NCI-H1048 (cell line): ENCODE measurements around the gene ARHGEF7.

Experiments used
- DNase-seq: peaks from one replicate; lab custom pipeline; 2025; lab: John Stamatoyannopoulos, UW

The ARHGEF7 gene

GRCh38 chr13:111325146-111325890 lies 210.2 kb downstream of the ARHGEF7 start:
- no peak for DNase-seq

DNA sequence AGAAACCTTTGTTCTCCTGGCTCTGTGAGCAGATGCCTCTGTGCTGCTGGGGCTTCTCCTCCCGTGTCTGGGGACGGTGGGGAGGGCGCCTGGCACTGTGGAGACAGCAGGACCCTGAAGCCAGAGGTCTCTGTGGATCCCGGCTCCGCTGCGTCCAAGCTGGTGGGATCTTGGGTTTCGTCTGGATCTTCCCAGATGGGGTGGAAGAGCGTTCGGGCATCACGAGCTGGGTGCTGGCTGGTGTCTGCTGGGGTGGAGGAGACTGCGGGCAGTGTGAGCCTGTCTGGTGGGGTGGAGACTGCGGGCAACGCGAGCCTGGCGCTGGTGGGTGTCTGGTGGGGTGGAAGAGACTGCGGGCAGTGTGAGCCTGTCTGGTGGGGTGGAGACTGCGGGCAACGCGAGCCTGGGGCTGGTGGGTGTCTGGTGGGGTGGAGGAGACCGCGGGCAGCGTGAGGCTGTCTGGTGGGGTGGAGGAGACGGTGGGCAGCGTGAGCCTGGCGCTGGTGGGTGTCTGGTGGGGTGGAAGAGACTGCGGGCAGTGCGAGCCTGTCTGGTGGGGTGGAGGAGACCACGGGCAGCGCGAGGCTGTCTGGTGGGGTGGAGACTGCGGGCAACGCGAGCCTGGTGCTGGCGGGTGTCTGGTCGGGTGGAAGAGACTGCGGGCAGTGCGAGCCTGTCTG lies 211.0 kb downstream of the ARHGEF7 start:
- DNase-seq: no peak

DNA sequence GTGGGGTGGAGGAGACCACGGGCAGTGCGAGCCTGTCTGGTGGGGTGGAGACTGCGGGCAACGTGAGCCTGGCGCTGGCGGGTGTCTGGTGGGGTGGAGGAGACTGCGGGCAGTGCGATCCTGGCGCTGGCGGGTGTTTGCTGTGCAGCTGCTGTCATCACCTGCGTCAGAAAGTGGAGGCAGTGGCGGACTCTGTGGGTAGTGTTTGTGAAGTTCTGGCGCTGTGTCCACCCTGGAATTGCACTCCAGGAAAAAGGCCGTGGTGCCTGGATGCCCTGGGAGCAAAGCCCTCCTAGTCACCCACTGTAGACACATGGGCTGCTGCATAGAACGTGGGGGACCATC lies 211.5 kb downstream of the ARHGEF7 start:
- DNase-seq: no peak

GRCh38 chr13:111326981-111327642 lies 212.0 kb downstream of the ARHGEF7 start:
- DNase-seq: no peak

DNA sequence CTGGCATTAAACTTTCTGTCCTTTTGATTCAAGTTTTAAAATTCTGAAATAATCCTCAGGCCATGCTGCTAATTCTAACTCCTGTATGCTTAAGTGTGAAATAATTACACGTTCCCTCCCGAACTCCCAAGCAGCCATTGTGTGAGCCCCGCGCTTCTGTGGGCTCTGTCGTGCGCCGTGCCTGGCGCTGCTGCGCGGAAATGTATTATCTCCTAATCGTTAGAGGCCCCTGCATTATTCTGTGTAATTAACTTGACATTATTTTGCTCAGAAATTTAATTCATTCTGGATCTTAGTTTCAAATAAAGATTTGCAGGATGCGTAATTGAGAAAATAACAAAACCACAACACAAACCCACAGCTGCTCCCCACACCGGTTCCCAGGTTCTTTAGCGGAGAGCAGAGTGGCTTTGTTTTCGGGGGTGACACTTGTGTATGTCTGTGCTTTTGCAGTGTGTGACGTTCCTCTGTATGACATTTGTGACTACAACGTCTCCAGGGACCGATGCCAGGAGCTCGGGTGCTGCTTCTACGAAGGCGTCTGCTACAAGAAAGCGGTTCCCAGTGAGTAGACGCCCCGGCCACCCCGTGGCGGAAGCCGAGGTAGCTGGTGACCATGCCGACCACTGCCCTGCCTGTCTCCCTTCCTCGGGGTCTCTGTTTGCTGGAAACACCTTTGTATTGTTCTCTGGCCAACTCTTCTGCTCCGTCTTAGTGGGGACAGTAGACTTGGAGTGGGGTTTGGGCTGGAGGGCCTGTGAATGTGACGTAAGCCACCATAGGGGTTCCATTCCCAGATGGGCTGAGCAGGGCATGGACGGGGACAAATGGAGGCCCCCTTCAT lies 212.8 kb downstream of the ARHGEF7 start:
- no peak for DNase-seq

DNA sequence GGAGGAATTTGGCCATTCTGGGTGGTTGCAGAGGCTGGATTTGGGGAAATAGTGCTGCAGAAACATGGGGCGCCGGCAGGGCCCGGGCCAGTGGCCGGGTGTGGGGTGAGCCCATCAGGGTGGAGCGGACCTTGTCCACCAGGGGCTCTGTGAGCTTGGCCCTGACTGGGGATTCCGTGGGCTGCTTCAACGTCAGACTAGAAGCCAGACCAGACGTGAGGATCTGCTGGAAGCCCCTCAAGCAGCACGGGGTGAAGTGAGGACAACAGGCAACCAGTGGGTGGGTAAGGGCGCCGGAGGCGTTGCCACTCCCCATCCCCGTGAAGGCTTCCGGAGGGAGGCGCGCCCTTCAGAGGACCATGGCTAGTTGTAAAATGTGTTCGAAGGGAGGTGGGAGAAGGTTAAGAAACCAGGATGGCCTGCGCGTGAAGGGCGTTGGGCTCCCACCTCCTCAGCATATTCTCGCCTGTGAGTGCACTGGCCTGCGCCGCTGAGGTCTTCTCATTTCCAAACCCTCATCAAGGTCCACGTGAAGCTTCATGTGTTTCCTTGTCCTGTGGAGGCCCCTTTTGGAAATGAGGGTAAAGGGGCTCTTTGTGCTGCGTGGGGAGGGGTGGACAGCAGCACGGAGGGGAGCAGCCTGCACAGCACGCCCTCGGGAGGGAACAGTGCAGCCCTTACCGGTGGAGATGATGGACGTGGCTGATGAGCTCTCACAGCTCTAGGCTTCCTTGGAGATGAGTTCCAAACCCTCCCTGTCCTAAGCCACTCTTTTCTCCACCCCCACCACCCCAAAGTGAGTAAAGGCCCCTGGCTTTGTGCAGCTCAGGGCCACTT lies 213.7 kb downstream of the ARHGEF7 start:
- DNase-seq: no peak

GRCh38 chr13:111329641-111330040 lies 214.5 kb downstream of the ARHGEF7 start:
- DNase-seq: no peak

GRCh38 chr13:111330066-111330610 lies 215.0 kb downstream of the ARHGEF7 start:
- DNase-seq: no peak

DNA sequence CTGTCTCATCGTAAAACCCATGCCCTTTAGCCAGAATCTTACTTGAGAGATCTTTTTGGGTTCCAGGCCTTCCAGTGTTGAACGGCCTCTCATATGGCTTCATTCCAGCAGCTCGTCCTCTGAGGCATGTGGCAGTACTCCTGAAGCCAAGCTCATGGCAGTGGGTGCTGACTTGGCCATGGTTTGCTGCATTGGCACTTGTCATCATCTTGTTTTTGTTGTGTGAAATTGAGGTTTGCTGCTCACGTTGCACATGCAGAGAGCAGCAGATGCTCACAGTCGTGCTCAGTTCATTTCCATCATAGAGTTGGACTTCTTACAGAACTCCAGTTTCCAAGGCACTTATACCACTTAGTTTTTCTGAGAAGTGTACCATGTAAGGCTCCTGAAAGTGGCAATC lies 220.2 kb downstream of the ARHGEF7 start:
- DNase-seq: no peak

GRCh38 chr13:111336666-111337065 lies 221.6 kb downstream of the ARHGEF7 start:
- no peak for DNase-seq

DNA sequence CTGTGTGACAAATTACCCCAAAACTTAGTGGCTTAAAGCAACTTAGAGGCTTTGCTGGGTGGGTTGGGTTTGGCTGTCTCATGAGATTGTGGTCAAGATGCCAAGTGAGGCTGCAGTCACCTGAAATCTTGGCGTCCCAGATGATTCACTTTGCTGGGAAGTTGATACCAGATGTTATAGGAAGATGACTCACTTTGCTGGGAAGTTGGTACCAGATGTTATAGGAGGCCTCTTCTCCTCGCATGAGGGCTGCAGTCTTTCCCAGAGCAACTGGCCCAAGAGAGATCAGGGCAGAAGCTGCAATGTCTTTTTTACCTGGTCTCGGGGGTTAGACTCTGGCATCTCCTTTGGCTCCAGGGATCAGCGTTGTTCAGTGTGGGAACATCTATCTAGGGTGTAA lies 222.1 kb downstream of the ARHGEF7 start:
- DNase-seq: no peak

- no peak for DNase-seq
Measured at GRCh38 chr13:111337741-111338140, 222.6 kb downstream of the ARHGEF7 start.

- no peak for DNase-seq
Measured at GRCh38 chr13:111338841-111339240, 223.7 kb downstream of the ARHGEF7 start.

GRCh38 chr13:111339366-111340143 lies 224.4 kb downstream of the ARHGEF7 start:
- no peak for DNase-seq

GRCh38 chr13:111341886-111342285 lies 226.8 kb downstream of the ARHGEF7 start:
- no peak for DNase-seq

DNA sequence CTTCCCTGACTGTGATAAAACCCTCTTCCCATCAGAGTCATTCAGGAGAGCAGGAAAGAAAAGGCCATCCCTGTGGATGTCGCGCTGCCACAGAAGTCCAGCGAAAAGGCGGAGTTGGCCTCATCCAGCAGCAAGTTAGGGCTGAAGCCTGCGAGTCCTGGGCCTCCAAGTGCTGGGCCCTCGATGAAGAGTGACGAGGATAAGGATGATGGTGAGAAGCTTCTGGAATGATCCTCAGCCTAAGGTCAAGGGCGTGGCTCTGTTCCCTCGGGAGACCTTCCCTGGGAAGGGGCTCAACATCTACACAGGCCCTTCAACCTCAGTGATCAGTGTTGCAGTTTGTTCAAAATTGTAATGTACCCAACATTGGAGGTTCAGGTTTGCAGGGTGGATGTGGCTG lies 227.6 kb downstream of the ARHGEF7 start:
- no peak for DNase-seq

- no peak for DNase-seq
Measured at GRCh38 chr13:111343186-111343805, 228.2 kb downstream of the ARHGEF7 start.

DNA sequence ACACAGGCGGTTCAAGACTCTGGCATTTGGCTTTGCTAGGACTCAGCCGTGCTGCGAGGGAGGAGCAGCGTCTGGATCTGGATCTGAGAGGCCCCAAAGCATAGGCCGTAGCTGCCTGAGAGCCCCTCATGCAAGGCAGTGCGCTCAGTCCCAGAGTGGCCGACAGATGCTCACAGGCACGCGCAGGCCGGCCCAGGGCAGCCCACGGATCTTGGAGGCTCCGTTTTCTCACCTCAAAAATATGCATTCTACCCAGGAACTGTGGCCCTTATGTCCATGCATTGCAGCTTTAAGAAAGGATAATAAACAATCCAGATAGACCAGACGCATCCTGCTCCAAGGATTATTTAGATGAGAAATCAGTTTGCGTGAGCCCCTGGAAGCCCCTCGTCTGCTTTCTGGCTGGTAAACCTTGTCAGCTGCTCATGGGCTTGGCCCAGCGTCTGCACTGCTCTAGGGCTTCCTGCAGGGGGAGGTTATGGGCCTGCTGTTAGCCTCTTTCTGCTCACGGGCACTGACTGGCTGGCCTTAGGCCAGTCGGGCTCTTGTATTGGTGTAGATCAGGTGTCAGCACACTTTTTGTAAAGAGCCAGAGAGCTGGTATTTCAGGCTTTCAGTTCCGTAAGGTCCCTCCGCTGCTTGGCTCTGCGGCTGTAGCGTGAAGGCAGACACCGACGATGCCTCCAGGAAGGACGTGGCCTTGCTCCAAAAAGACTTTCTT lies 229.5 kb downstream of the ARHGEF7 start:
- no peak for DNase-seq

GRCh38 chr13:111345682-111346081 lies 230.6 kb downstream of the ARHGEF7 start:
- DNase-seq: no peak
